ENCODE results near the gene FBXO33. TPM values are rescaled to one million over a fixed set of nuclear protein-coding genes. Genes with fewer than 3 reads are reported as not detected.

The FBXO33 gene
- total and polyA plus RNA-seq, 2 of the 8 experiments (the other 6 are each of a cell fraction or from before 2014, with no cell fraction given): 4.7 to 11.5 TPM

DNA sequence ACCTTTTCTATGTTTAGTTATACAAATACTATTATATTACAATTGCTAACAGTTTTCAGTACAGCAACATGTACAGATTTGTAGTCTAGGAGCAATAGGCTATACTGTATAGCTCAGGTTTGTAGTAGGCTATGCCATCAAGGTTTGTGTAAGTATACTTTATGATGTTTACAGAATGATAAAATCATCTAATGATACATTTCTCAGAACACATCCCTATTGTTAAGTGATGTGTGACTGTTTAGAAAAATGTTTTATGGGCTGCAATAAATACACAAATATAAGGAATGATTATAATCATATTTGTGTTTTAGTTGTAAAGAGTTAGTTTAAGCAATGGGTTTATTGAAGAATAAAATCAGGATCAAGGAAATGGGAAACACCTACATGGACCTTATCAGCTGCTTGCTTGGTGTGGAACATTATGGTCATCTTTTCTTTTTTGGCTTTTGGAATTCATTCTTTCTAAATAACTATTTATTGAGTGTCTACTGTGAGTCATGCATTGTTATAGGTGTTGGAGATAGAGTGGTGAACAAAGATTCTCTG, 24.5 kb upstream of the FBXO33 start:
- Histone ChIP-seq H3K4ac (replicated peaks; ENCODE audit: insufficient read length, low read depth, low read length) (no peak overlapping the region), H2AK5ac (ENCODE audit: low read depth, low read length) (no peak overlapping the region), H2AFZ (ENCODE audit: low read length) (no peak overlapping the region), H3K79me2 (ENCODE audit: control insufficient read depth in 1 of 2, insufficient read depth in 2 of 2, low read length in 2 of 2) (no peaks in the 10 kb centered on the region), H3K56ac (replicated peaks; ENCODE audit: insufficient read length, low read depth, low read length) (no peak overlapping the region), H4K20me1 (replicated peaks in 1 of 2; ENCODE audit: control insufficient read depth in 1 of 2, insufficient read depth in 2 of 2, low read length in 2 of 2) (peaks cover 0 to 1% of the 10 kb centered on the region in 2 experiments), H2BK12ac (ENCODE audit: low read depth, low read length) (no peak overlapping the region), H2BK5ac (ENCODE audit: low read depth, low read length) (no peak overlapping the region), H3K14ac (ENCODE audit: insufficient read length) (no peak overlapping the region), H4K5ac (ENCODE audit: insufficient read length, low read depth, low read length) (no peak overlapping the region), H3K27me3 (replicated peaks in 1 of 4; ENCODE audit: control insufficient read depth in 3 of 4, extremely low read depth in 1 of 4, insufficient read depth in 3 of 4, low read length in 3 of 4) (no peaks in the 10 kb centered on the region), H2BK15ac (ENCODE audit: low read length) (no peak overlapping the region), H3K9ac (replicated peaks in 1 of 4; ENCODE audit: extremely low read depth in 1 of 4, low read depth in 3 of 4, low read length in 3 of 4) (no peak overlapping the region), H3K36me3 (ENCODE audit: control insufficient read depth in 2 of 4, insufficient read depth in 4 of 4, low read length in 3 of 4) (no peaks in the 10 kb centered on the region), H3K23ac (ENCODE audit: insufficient read length) (no peak overlapping the region), H3K4me3 (ENCODE audit: extremely low read depth in 1 of 4, insufficient read depth in 2 of 4, low read depth in 3 of 4, low read length in 4 of 4) (no peak overlapping the region), H2BK20ac (ENCODE audit: low read length) (no peak overlapping the region), H2BK120ac (replicated peaks; ENCODE audit: low read depth, low read length) (no peak overlapping the region), H3K27ac (ENCODE audit: low read depth, low read length) (no peak overlapping the region), H3K9me3 (ENCODE audit: insufficient read depth in 2 of 2, low read depth in 1 of 2, low read length in 1 of 2) (no peaks in the 10 kb centered on the region), H3K23me2 (ENCODE audit: low read depth, low read length) (no peaks in the 10 kb centered on the region), H3K4me2 (ENCODE audit: insufficient read depth in 1 of 2, low read depth in 2 of 2, low read length in 2 of 2) (no peak overlapping the region), H3K79me1 (ENCODE audit: low read depth, low read length) (no peaks in the 10 kb centered on the region), H4K91ac (replicated peaks; ENCODE audit: insufficient read length, low read length) (no peak overlapping the region), H3K18ac (ENCODE audit: extremely low read depth, low read length) (no peak overlapping the region), H3K4me1 (replicated peaks in 1 of 4; ENCODE audit: control insufficient read depth in 3 of 4, insufficient read depth in 4 of 4, low read length in 3 of 4) (no peaks in the 10 kb centered on the region), H4K8ac (ENCODE audit: extremely low read depth, insufficient read depth, low read length) (no peak overlapping the region)
- DNase-seq (ENCODE audit: low read depth in 1 of 2, low spot score in 2 of 2) (no peak), FAIRE-seq (no peak)
- POLR2A ChIA-PET (ENCODE audit: partially characterized antibody): interaction anchor here (1.4 to 3.1 kb wide), 2 partner anchors 9 to 25 kb away, joined by 6 to 8 read pairs; partner anchors contain the start of gene FBXO33
- CTCF ChIA-PET (ENCODE audit: partially characterized antibody): interaction anchor here (1.6 kb wide), 1 partner anchor 12 kb away, joined by 7 read pairs; no protein-coding TSS in a partner anchor
- no peak for TF ChIP-seq ASH2L (IDR thresholded peaks at IDR 0.05; ENCODE audit: low read length)
- TF ChIP-seq TEAD4 (IDR thresholded peaks at IDR 0.05; ENCODE audit: low read depth, low read length): no peak

Measured in H1 (cell line).